Breast epithelium (tissue), 3 donors: ENCODE data around the gene GRAMD2A.

ENCODE experiments used
- POLR2A ChIP-seq: fragments of 450-650 bp; IDR thresholded peaks from one replicate; pipeline ENCODE4 v1.6.1; 2016; ENCODE audit warnings: antibody characterized with exemption, mild to moderate bottlenecking, moderate library complexity
- TF ChIP-seq, protein P1 (sequence below), 3 donors: fragments of 450-650 bp; IDR thresholded peaks; one replicate each; pipeline ENCODE4 v1.5.1; 2016 to 2017; ENCODE audit warnings: antibody characterized with exemption in 3 of 3, mild to moderate bottlenecking in 3 of 3, moderate library complexity in 3 of 3

DNA sequence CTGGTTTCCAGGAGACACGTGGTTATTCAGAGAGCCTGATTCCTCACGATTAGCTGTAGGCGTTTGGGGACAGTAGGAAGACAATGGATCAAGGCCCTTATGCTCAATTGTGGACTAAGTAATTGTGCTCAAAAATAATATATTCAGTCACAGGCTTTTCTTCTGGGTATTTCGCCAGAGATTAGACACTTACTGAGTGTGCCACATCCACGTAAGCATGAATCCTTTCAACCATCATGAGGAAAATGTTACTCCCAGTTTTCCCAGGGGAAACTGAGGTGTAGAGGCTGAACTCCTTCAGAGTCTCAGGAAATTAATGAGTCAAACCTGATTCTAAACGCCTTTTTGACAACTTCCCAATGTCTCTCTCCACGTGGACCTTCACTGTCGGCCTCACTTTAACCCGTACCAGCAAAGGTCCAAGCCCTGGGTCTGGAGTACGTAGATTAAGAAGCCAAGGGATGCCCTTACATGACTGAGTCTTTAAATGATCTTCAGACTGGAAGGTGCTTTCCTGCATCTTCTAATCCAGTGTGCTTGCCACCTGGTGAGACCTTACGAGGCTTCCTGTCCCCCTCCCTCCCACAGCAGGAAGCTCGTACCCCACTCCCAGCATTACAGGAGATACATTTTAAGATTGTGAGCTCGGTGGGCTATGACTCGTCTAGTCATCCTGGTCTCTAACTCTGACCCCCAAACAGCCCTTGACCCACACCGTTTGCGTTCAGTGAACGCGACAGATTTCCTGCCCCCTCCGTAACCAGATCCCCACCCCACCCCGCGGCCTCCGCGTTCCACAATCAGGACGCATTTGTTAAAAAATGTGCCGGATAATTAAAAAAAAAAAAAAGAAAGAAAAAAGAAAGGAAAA is 31.7 kb upstream of the GRAMD2A start:
- TF ChIP-seq, protein P1, sequence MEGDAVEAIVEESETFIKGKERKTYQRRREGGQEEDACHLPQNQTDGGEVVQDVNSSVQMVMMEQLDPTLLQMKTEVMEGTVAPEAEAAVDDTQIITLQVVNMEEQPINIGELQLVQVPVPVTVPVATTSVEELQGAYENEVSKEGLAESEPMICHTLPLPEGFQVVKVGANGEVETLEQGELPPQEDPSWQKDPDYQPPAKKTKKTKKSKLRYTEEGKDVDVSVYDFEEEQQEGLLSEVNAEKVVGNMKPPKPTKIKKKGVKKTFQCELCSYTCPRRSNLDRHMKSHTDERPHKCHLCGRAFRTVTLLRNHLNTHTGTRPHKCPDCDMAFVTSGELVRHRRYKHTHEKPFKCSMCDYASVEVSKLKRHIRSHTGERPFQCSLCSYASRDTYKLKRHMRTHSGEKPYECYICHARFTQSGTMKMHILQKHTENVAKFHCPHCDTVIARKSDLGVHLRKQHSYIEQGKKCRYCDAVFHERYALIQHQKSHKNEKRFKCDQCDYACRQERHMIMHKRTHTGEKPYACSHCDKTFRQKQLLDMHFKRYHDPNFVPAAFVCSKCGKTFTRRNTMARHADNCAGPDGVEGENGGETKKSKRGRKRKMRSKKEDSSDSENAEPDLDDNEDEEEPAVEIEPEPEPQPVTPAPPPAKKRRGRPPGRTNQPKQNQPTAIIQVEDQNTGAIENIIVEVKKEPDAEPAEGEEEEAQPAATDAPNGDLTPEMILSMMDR (IDR thresholded peaks at IDR 0.05): no peak
- TF ChIP-seq POLR2A: no peak
